Activated CD4-positive, alpha-beta T cell treated with anti-CD3 and anti-CD28 coated beads, Interleukin-2, amount 50 U/mL, for 1 hour (primary cell): Measurements from ENCODE around the gene RAB3B.

Experiments
- DNase-seq: peaks from one replicate; pipeline ENCODE4 v3.0.0-alpha.2; 2020

RAB3B gene

DNA sequence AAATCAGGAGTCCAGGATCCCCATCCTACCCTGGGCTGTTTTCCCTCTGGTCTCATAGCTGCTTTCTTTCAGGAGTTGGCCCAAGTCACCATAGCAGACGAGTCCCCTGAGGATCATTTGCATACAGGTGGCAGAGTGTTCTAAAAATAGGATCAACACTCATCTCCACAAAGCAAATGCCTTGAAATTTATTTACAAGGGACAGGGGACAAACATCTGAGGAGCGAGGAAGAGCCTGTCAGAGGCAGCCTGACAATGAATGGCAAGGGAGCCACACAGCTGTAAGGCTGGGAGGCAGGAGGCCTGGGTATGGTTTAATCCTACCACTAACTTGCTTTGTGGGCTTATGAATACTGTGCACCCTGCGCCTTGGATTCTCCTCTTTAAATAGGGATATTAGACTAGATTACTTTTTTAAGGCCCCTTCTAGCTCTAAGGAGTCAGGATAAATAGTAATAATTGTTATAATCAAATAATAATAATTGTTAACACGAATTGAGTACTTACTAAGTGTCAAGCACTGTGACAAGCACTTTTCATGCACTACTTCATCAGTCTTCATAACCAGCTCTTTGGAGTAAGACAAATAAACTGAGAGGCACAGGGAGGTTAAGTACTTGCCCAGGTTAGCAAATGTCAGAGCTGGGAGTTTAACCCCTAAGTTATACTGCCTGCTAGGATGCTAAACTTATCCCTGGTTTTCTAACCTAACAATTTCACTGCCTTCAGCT lies 34.5 kb downstream of the RAB3B start:
- DNase-seq: no peak

DNA sequence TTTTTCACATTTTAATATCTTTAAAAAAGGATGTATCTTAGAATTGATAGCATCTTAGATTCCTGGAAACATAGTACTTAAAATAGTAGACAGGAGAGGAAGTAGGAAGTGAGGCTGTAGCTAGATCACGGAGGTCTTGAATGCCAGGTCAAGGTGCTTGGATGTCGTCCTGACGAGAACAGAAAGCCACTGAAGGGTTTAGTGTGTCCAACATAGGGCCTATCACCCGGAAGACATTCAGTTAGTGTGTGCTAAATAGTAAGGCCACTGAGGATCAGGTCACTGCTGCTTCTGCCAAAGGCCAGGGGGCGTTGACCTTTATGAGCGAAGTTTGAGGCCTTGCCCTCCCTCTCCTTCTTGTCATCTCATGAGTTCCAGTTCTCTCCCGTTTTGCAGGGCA lies 35.7 kb downstream of the RAB3B start:
- no peak for DNase-seq

DNA sequence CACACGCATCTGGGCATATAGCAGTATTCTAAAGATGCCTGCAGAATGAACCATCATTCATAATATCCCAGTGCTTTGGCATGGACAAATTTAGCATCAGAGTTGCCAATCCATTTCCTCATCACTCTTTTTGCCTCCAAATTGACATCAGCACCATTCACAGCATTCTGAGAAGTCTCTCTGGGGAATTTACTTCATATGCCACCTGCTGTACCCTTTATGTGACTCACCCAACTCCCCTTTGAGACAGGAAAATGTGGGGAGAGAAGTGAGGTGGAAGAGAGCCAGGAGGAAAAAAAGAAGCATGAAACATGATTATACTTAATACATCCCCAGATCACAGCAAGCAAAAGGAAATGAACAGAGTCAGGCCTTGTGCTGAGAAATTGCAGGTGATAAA lies 37.4 kb downstream of the RAB3B start:
- no peak for DNase-seq

DNA sequence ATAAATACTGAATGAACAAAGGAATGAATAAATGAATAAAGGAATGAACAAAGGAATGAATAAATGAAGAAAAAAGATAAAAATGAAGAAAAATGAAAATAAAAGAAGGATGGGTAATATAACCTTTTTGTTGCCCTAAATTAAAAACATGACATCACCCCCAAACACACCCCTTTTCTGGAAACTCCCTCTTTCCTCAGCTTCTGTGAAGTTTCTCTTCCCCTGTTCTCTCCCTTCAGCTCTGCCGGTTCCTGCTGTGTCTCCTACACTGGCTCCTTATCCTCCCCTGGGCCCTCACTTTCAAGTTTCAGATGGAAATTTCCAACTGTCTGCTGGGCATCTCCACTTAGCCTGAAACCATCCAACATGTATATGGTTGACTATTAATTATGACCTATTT lies 37.9 kb downstream of the RAB3B start:
- no peak for DNase-seq

DNA sequence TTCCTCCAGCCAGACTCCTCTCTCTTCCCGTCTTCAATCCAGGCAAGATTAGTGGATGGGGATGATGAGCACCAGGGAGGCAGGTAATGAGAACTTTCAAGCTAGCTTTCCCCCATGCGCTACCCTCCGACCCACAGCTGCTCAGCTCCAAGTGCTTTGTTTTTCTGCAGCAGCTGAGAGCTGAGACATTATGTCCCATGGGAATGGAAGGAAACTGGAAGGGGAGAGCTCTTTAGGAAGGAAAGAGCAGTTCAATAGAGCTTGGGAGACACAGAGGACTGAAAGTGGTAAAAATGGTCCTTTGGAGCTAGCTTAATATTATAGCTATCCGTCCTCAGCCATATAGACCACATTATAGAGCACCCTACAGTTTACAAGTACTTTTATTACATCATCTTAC lies 39.8 kb downstream of the RAB3B start:
- no peak for DNase-seq

DNA sequence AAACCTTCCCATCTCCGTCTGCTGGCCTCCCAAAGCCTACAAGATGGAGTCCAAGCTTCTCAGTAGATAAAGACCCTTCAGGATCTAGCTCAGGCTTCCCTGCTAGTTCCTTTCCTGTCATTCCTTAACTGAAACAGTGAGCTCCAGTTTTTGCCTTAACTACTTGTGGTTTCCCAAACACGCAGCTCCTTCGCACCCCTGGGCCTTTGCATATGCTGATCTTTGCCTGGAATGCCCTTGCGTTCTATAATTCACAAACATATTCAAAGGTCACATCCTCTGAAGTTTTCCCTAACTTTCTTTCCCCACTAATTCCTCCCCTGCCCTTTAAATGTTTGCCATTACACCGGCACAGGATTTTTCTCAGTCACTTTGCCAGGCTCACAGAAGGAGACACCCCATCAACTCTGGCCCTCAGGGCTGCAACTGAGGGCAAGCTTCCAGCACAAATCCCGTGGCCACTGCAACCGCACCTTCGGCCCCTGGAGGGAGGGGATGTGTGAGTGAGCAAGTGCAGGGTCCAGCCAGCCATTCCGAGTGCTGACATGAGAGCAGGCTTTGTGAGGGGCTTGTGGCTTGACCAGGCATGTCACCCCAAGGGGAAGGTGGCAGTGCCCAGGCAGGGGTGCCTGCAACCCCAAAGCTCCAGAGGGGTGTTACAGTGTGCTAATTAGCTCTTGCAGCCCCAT lies 41.3 kb downstream of the RAB3B start:
- no peak for DNase-seq

DNA sequence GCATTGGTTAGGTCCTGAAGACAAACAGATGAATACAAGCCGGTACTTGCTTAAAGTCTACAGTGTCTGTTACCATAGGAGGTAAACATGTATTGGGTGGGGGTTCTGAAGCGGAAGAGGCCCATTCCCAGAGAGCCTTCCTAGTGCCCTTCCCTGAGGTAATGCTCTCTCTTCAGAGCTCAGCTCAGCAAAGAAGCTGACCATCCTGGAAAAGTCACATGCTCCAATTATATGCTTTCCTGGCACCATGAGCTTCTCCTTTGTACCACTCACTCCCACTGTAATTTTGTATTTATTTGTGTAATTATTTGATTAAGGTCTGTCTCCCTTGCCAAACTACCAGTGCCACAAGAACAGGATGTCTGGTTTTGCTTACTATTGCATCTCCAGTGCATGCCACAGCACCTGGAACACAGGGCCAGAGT lies 42.0 kb downstream of the RAB3B start:
- no peak for DNase-seq

DNA sequence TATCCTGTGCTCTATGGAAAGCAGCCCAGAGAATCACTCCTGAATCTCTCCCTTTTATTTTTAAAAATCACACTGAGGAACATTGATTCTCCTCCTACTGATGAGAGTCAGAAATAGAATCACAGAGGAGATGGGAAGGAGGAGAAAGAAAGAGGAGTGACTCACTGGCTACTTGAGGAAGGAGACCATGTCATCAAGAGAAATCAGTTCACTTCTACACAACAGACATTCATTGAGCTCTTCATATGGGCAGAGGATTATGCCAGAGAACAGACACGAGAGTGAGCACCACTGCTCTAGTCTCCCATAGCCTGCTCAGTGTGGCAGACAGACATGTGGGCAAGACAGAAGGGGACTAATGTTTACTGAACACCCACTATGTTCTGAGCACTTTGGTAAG lies 44.2 kb downstream of the RAB3B start:
- DNase-seq: no peak

DNA sequence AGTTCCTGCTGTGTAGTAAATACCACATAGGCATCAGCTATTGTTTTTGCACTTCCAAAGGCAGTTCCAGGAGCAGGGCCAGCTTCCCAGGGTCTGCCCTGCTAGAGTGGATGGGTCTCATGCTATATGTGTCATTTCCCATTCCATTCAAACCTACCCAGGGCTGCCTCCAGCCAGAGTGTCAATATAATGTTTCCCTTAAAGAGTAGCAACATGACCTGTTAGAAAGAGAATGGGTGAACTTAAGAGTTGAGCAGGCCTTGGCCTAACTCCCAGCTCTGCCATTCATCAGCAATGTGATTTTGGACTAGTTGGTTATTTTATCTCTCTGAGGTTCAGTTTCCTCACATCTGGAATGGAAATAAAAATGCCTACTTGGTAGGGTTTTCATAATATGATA lies 44.9 kb downstream of the RAB3B start:
- no peak for DNase-seq

DNA sequence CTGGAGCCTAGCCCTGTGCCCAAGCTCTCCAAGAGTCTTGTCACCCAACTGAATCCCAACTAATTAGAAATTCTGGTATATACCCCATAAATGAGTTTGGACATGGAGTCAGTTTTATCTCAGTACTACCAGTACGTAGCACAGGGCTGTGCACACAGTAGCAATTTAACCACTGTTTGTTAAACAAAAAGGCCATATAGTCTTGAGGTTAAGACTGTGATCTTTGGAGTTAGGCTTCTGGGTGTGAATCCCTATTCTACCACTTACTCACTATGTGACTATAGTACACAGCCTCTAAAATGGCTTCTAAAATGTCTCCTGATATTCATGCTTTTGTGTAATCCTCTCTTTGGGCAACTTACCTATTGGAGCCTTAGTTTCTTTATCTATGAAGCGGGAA lies 48.2 kb downstream of the RAB3B start:
- DNase-seq: no peak

DNA sequence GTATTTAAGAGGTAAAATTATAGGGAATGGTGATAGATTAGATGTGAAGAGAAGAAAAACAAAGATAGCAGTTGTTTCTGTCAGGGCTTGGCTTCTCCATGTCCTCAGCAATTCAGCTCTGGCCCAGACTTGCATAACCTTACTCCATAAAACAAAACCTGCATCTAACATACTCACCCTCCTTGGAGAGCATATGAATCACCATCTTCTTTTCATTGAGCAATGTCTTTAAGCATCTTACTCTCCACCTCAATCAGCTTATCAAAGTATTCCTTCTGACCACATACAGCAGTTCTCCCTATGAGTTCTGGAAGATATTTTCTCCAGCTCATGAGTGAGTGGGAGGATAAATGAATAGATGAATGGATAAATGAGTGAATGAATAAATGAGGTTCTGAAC lies 49.0 kb downstream of the RAB3B start:
- DNase-seq: no peak

DNA sequence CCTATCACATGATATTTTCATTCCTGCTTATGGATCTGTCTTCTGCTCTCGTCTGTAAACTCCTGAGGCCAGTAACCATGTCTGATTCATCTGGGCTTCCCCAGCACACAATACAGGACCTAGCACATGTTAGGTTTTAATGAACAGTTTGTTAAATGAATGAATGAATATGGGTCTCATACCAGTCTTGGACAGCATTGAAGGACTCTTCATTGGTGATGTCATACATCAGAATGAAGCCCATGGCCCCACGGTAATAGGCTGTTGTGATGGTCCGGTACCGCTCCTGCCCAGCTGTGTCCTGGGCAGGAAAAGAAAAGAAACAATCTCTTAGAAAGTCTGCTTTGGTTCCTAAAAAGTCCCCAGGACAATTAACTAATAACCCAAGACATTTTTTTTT lies 53.4 kb downstream of the RAB3B start:
- DNase-seq: no peak

DNA sequence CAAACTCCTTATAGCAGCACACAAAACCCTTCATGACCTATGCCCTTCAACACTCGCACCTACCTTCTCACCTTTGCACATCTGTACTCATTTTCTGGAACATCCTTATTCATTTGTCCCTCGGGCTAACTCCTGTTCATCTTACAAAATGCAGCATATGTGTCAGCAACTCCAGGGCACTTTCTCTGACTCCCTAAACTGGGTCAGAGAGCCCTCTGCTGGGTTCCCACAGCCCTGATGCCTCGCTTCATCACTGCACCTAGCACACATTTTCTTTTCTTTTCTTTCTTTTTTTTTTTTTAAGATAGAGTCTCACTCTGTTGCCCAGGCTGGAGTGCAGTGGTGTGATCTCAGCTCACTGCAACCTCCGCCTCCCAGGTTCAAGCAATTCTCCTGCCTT lies 54.0 kb downstream of the RAB3B start:
- no peak for DNase-seq

DNA sequence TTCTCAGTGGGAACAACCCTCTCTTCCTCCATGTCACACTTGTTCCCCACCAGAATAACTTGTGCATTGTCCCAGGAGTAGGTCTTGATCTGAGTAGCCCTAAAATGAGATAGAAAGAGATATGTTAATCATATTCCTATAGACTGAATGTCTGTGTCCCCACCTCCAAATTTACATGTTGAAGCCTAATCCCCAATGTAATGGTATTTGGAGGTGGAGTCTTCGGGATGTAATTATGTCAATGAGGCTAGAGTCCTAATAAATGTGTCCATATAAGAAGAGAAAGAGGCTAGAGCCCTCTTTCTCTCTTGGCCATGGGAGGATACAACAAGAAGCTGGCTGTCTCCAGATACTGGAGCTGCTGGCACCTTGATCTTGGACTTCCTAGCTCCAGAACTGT lies 57.2 kb downstream of the RAB3B start:
- no peak for DNase-seq

DNA sequence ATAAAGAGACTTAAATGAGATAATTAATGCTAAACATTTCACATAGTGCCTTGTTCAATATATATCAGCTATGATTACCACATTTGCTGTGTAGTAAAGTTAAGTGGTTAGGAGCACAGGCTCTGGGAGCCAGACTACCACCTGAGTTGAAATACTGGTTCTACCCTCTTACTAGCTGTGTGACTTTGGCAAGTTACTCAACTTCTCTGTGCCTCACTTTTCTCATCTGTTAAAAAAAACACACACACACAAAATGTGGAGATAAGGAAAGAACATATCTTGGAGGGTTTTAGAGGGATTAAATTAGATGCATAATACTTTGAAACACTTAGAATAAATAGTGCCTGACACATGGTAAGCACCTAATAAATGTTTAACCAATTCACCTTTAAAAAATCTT lies 60.2 kb downstream of the RAB3B start:
- no peak for DNase-seq

DNA sequence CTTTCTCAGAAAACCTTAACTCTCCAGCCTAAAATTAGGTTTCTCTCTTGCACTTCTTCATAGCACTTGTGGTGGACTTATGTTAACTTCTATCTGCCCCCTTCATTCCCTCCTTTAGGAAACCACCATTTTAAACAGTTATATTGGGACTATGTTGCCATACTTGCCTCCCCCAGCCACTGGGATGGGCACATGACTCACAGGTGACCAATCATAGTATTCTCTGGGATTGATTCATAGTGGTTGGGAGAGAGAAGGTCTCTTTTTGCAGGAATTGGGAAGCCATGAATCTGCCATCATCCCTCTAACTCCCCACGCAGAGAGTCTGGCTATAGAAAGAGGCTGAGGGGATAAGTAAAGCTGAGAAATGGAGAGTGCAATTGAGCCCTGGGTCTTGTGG lies 61.6 kb downstream of the RAB3B start:
- no peak for DNase-seq

DNA sequence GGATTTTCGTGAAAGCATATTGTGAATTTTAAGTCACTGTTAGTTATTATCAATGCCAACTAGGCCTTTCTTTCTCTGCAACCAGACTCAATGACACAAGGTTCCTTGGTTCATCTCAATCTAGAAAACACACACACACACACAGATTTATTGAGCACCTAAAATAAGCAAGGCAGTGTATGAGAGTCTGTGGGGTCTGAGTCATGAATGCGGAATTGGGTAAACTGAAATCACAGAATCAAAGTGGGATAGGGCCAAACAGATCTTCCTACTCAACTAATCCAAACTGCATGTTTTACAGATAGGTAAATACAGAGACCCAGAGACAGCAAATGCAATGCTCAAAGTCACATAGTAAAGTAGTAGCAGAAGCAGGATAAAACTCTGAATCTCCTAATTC lies 63.5 kb downstream of the RAB3B start:
- no peak for DNase-seq

DNA sequence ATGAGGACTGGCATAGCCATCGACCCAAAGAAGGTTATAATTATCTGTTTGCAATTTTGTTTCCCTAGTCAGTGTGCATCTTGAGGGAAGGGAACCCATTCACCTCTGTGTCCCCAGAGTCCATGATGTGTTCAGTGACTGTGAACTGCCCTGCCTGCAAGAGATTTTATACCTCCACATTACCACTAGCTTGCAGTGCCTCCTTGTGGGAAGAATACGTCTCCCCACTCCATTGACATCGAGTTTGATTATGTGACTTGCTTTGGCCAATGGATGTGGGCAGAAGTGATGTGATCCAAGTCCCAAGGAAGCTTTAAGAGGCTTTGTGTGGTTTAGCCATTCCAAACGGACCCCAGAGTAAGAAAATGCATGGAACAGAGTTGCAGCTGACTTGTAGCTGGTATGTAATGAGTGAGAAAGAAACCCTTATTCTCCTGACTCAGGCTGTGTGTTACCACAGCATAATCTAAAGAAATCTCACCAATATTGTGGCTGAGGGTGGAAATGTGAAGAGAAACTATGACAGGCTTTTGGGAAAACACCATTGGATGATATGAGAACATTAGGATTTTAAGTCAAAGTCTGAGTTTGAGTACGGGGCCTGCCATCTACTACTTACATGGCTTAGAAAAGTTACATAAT lies 64.2 kb downstream of the RAB3B start:
- no peak for DNase-seq

DNA sequence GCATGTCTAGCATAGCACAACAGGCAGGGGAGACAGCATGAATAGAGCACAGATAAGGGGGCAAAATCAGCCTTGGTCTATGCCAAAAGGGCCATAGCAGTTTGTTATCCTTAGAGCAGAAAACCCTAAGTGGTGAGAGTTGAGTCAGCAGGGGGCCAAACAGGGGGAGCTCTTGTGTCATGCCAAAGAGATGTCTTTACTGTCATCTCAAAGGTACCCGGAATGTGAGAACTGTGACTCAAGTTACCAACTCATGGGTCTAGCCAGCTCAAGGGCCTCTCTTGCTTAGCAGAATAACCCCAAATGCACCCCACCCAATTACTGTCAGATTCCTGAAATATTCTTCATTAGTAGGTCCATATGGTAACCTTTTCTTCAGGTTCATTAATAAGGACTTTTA lies 66.0 kb downstream of the RAB3B start:
- DNase-seq: no peak

DNA sequence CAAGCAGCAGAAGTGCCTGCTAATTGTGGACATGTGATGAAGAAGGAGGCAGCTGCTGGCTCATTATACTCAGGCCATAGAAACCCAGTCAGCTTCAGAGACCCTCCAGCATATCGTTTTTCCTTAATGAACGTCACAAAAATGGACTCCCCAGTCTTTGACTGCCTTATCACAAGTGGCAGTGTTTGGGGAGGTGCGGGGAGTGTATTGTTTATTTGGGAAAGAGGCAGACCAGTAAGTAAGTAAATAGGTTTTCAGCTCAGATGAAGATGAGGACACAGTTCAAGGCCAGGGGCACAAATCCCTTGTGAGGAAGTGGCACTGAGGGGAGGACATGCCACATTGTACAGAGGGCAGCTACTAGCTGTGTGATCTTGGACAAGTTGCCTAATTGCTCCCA lies 68.5 kb downstream of the RAB3B start:
- no peak for DNase-seq

DNA sequence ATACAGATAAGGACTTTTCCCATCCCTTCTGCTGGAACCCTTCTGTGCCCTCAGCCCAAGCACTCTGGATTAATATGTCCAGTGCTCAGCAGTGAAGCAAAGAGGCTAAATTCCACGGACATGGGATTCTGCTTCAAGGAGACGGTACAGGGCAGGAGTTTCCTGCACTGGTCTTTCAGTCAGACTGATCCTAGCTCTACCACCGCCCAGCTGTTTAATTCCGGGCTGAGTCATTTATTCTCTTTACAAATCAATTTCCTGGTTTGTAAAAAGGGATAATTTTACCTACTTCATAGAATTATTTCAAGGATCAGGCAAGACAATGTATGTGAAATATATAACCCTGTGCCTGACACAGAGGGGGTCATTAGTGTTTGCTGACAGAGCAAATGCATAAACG lies 70.4 kb downstream of the RAB3B start:
- DNase-seq: no peak

DNA sequence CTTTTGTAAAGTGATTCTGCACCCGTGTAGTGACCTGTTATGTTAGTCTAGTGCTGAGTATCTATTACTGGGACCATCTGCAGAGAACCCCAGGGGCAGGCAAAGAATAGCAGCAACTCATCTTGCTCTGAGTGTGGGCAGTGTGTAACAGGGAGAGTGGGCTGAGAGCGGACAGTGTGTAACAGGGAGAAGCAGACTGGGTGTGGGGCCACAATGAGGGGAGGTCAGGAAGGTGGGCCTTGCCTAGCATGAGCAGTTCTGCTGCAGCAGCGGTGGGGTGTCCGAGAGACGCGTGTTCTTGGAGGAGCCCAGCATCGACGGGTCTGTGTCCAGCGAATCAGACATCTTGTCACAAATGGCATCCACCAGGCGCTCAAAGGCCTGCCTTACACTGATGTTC lies 70.8 kb downstream of the RAB3B start:
- DNase-seq: no peak

DNA sequence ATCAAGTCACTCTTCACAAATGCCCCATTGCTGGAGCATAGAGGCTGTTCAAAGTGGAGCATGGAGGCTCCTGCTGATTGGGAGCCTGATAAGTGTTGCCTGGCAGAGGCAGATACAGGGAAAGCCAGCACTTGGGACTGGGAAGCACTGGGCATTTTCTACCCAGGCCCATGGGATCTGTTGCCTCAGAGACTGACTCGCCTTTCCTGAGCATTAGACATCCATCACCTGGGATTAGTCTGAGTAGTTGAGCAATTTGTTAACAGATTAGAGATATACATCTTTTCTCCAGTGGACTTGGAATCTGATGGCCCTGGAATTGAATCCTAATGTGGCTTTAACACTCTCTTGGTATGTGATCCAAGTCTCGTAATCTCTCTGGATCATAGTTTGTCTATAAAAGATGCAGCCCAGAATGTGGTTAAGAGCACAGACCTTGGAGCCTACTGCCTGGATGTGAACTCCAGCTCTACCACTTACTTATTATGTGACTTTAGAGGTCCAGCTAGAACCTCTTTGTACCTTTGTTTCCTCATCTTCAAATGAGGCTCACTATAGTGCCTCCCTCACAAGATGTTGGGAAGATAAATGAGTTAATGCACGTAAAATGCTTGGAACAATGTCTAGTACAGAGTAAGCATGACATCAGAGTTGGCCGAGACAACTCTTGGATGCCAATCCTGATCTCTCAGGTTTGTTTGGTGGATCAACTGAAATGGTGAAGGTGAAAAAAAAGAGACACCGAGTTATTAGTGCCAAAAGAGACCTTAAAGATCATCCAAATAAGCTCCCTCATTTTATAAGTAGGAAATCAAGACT lies 73.7 kb downstream of the RAB3B start:
- no peak for DNase-seq

DNA sequence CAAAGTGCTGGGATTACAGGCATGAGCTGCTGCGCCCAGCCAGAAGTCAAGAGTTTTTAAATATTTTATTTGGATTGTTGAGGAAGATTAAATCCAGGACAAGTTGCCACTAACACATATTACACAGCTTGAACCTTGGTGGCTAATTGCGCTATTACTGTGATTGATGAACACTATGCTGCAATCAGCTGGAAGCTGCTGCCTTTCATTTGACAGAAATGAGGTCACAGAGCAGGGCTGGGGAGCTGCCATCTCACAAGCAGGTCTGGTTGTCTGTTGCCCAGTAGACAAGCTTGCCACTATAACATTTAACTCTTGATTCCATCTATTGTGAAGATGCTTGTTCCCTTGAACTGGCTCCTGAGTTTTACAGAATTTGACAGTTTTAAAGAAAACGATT lies 74.5 kb downstream of the RAB3B start:
- DNase-seq: no peak
